IPS-NIHi11 (cell line): ENCODE results near the gene CBLL1.

Experiments used
- DNase-seq: peaks from one replicate; pipeline ENCODE4 v3.0.0; 2012; ENCODE audit warnings: mixed read lengths, low spot score

The CBLL1 gene, protein sequence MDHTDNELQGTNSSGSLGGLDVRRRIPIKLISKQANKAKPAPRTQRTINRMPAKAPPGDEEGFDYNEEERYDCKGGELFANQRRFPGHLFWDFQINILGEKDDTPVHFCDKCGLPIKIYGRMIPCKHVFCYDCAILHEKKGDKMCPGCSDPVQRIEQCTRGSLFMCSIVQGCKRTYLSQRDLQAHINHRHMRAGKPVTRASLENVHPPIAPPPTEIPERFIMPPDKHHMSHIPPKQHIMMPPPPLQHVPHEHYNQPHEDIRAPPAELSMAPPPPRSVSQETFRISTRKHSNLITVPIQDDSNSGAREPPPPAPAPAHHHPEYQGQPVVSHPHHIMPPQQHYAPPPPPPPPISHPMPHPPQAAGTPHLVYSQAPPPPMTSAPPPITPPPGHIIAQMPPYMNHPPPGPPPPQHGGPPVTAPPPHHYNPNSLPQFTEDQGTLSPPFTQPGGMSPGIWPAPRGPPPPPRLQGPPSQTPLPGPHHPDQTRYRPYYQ

DNA sequence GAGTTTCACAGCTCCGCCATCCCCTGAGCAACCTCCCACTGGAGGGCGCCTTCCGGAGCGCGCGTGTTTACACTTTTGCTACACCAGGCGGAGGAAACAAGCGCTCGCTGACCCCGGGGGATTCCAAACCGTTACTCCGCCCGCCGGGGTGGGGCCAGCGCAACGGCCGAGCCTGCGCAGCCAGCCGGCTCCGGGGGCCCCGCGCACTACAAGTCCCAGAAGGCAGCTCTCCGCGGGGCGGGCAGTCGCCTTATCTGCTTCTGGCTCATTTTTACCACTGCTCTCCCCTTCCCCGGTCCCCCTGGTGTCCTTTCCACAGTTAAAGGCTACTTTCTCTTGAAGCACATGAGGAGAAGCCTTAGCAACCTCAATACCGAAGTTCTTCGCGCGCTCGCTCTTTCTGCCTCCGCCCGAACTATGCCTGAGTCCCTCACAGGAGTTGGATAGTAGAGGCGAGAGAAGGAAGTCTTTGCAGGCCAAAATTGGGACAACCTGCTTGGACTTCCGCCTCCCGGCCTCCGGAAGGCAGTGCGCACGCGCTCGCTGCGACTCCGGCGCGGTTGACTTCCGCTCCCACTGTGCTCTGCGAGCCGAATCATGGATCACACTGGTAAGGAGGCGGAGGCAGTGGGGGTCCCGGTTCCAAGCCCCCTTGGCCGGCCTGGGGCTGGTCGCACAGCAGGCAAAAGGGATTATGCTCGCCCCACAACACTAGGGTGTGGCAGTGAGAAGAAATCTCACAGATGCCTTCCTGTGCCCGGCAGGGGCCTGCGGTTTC is at the start of gene CBLL1:
Gene CBLL1 (plus strand): TSS at position 576 of the 778 bp plus-strand sequence. CDS start 22 bp downstream, at position 598.
- DNase-seq: peak; percentile 91

DNA sequence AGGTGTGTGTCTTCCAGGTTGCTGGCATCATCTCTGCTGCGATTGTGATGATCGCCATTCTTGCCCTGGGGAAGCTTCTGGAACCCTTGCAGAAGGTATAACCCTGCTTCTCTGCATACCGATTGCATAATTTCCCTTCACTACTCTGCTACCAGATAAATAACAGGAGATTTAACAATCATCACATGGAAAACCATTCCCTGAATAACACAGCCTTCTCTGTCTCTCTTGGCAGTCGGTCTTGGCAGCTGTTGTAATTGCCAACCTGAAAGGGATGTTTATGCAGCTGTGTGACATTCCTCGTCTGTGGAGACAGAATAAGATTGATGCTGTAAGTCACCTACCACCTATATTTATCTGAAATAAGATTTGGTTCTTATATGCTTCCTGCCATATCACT is 49.6 kb upstream of the CBLL1 start:
- no peak for DNase-seq

DNA sequence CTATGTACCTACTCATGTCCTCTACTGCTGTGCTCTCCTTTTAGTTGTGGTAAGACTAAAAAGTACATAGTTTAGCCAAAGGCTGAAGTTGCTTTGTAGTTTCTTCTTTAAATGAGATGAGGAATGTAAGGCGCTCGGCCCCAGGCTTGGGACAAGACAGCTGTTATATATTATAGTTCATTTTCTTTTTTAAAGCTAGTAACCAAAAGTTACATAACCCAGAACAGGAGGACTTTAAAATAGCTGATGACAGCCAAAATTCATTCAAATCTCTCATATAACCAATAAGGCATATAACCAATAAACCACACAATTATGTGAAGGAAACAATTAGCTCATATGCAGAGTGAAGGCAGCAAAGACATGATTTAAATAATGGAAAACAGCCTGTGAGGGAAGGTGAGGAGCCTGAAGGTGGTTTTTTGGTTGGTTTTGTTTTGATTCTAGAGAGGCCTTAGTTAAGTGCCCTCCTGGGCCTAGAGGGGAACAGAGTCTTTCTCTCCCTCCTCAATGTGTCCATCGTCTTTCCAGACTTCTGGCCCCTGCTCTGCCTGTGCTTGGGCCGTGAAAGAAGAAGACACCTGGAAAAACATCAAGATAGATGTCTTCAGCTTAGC is 47.5 kb upstream of the CBLL1 start:
- no peak for DNase-seq

DNA sequence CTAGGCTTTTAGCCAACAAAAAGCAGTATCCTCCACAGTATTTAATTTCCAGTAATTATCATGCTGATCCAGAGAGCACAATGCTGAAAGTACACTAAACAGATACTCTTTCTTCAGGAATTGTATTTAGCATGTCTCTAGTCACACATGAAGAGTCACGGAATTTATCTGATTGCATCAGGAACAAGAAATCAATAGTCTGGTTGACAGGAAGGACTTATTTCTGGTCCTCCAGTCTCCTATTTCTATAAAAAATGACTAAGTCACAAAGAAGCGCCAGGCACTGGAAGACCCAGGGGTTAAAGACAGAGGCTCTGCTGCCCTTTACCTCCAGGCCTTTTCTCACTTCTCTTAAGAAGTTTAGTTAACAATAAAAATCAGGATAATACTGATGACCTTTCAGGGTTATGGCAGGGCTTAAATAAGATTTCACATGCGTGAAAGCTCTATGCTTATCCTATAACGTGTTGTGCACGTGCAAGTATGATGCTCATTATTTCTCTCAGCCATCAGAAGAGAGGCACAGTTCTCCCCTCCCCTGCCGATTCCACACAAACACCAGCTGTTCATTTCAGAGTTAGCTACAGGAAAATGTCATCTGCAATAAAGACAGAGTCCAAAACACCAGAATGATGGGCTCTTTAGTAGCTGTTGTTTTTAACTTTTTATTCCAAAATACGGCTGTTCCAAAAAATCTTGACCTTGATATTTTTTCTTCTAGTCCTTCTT is 46.5 kb upstream of the CBLL1 start:
- no peak for DNase-seq

DNA sequence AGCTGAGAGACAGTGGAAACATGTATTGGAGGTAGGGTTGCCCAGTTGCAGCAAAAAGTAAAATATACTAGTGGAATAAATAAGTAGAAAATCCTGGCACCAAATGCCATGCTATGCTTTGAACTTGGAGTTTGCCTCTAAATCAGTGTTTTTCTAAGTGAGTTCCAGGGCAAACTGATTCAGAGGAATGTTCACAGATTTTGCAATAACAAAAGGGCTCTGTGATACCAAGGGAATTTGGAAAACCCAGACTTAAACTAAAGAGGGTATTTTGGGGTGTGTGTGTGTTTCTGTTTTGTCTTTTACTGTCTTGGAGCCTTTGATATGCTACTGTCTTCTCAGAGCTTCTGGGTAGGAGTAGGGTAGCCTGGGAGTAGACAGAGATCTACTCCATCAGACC is 43.4 kb upstream of the CBLL1 start:
- DNase-seq: no peak

DNA sequence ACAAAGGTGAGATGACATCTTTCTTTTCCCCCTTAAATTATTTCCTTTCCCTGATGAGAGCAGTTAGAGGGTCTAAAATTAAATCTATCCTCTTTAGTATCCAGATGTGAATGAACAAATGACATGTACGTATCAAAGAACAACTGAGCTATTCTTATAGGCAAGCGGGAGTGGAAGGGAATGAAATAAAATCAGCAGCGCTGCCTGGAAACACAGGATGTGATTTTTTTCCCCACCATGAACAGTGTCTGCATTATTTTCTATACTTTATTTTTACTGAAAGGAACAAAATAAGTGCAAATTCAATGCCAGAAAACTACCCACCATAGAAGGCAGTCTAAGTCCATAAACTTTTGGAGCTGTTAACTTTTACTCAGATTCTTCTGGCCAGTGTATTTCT is 42.8 kb upstream of the CBLL1 start:
- no peak for DNase-seq

DNA sequence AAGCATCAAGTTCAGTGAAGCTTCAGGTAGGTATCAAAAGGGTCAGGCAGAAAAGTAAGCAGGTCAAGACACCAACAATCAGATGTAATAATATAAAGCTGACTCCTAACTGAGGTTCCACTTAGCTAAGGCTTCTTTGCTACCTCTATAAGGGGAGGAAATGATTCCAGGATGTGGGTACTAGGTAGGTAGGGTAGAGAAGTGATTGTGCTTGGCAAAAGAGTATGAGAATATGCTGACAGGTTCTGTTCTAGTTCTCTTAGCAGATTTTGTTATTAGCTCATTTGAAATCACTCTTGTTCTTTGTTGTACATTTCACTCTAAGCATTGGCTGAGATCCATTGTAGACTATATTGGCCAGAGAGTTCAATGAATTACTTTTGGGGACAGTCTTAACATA is 40.7 kb upstream of the CBLL1 start:
- DNase-seq: no peak

DNA sequence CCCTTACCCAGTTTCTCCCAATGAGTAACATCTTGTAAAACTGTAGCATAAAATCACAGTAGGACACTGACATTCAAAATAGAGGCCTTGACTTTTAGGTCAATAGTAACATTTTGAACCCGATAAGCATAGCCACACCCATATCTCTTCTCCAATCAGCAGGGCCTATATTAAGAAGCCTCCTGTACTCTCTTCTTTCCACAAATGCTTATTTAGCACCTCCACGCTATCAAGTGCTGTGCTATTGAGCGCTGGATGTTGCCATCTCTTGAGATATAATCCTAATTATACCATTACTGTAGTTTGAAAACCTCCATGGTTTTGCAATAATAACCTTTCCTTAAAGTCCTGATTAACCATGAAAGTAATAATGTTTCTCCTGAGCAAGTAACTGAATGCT is 40.1 kb upstream of the CBLL1 start:
- DNase-seq: no peak

DNA sequence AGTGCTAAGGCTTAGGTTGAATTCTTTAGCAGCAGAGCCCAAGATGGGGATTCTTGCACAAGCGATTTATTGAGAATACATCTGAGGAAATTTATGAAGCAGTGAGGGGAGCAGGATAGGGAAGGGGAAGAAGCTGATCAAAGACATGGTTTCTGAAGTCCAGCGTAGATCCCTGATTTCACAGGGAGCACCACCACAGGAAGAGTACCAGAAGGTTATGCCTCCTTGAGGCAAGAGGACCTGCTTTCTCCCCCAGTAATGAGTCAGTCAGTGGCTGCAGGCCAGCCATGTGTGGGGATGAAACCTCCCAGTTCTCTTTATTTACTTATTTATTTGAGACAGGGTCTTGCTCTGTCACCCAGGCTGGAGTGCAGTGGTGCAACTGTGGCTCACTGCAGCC is 35.0 kb upstream of the CBLL1 start:
- no peak for DNase-seq

DNA sequence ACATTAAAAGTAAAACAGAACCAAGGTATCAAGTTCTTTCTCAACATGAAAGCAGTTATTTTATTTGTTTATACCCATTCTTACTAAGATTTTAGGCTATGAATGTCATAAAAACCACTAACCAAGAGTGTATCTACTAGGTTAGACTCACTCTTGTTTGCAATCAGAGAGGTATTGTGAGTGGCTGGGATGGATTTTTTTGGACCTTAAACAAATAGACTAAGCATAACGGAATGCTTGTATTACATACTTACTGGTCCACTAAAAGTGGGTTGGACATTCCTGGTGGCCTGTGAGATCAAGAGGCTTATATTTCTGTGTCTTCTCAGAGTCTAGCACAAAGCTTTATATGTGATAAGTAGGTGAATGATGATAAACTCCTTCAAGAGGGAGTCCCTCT is 32.6 kb upstream of the CBLL1 start:
- no peak for DNase-seq

DNA sequence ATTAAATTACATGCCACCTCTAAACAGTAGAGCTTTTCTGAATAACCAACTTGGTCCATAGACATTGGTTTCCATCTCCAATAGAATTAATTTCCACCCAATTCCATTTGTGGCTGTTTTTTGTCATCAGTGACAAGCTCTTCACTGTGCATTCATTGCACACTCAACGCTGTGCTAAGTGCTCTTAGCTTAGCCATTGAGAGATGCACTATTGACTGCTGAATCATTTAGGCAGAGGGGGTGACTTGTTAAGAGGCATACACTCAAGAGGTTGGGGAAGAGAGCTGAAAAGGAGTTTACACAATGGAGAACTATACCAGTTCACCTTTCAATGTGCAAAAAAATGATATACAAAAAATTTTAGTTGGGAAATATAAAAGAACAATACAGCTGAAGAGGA is 31.9 kb upstream of the CBLL1 start:
- no peak for DNase-seq

DNA sequence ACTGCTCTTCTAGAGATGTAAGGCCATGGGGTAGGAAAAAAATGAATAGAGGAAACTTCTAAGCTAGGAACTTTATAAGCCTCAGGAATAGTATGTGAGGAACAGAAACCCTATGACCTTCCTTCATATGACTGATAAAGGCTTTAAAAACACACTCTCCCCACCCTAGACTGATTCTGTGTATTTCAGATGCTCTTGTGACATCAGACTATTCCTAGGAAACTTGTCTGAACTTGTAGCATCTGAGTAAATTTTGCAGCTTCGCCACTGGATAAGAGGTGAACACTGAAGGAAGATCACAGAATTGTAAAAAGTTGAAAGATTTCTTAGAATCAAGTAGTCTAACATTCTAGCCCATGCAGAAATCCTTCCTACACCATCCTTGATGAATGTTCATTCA is 31.0 kb upstream of the CBLL1 start:
- no peak for DNase-seq

DNA sequence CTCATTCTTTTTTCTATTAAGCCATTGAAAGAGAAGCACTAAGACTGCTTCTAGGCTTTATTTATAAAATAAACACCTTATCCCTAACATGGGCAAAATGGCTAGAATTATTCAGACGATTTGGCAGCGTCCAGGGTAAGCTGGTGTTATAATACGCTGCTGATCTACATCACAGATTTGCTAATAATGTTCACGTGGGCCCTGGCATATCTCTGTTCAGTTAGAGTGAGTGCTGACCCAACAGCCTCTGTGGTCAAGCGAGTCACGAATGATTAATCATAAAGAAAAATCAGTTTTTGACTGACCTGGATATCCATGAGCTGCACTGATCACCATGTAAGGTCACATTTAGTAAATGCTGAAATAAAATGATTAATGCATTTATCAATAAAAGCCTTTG is 28.4 kb upstream of the CBLL1 start:
- no peak for DNase-seq

DNA sequence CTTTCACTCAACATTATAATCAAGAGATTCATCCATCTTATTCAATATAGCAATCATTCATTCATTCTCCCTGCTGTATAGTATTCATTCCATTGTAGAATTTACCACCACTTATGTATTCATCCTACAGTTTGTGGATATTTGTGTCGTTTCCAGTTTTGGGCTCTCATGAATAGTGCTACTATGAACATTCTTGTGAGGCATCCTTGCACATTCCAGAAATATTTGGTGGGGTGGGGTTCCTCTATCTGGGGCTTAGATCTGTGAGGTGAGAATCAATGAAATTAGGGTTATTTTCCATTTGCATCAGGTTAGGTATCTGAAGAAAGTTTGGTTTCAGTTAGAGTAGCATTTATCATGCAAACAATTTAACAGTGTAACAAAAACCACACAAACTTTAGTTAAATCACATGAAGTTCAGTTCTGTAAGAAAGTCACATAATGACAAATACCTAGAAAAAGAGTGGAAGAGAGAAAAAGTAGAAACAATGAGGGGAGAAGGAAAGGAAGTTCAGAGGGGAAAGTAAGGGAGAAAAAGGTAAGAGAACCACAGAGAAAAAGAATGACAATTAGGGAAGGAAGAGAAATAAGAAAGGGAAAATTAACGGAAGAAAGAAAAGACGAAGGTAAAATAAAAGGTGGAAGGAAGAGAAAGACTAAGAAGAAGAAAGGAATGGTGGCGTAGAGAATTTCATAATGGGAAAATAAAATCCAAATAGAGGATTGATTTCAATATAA is 25.3 kb upstream of the CBLL1 start:
- DNase-seq: no peak

DNA sequence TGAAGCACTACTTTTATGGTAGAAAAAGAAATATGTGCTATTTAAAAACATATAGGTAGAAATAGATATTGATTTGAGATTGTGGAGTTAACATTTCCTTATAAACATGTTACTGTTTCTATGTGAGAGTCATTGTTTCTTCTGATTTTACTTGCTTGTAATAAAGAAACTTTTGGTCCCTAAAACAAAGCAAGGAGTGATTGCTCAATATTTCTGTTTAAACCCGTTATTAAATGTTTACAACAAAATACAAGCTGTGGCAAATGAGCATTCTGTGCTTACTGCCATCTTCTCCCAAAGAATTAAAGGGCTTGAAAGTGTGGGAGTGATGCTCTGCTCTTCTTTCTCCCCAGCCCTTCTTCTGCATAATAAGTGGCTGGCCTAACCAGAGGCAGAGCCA is 22.7 kb upstream of the CBLL1 start:
- no peak for DNase-seq

DNA sequence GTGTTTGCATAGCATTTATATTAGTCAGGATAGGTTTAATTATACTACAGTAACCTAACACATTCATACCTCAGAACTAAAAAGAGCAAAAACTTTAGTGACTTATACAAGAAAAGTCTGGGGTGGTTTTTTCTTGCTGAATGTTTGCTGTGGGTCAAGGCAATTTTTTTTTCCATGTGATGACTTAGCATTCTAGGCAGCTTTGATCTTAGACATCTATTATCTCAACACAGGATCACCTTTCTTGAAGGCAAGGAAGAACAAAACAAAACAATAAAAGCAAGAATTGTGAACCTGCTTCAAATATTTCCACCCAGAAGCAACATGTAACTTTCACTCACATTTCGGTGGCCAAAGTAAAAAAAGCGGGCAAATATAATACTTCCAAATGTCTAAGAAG is 20.7 kb upstream of the CBLL1 start:
- no peak for DNase-seq

DNA sequence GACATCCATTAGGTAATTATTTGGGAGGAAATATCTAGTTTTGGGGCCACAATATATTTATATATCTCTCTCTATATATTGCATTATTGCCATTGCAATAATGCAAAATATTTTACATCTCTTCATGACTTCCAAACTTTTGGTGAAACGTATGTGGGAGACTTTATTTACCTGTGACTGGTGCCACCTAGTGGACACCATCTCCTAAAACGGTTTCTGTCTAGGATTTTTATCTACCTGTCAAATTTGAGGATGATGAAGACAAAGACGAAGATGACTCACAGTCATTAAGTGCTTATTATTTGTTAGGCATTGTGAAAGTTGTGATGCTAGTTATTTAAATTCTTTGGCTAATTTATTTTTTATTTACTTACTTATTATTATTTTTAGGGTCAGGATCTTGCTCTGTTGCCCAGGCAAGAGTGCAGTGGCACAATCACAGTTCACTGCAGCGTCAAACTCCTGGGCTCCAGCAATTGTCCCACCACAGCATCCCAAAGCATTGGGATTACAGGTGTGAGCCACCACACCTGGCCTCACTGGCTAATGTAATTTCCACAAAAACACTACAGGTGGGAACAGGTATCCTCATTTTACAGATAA is 18.7 kb upstream of the CBLL1 start:
- DNase-seq: peak; percentile 58

DNA sequence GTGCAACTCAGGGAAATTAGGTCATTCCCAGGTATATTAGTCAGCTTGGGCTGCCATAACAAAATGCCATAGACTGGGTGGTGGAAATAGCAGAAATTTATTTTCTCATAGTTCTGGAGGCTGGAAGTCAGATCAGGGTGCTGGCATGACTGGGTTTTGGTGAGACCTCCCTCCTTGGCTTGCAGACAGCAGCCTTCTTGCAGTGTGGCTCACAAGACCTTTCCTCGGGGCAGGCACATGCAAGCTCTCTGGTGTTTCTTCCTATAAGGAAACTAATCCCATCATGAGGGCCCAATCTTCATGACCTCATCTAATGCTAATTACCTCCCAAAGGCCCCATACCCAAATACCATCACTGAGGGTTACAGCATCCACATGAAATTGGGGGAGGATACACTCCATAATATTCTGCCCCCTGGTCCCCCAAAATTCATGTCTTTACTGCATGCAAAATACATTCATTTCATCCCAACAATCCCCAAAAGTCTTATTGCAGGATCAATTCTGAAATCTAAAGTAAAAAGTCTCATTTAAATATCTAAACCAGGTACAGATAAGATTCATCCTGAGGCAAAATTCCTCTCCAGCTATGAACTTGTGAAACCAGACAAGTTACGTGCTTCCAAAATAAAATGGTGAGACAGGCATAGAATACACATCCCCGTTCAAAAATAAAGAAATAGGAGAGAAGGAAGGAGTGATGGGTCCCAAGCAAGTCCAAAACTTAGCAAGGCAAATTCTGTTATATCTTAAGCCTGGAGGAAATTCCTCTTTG is 17.4 kb upstream of the CBLL1 start:
- no peak for DNase-seq

DNA sequence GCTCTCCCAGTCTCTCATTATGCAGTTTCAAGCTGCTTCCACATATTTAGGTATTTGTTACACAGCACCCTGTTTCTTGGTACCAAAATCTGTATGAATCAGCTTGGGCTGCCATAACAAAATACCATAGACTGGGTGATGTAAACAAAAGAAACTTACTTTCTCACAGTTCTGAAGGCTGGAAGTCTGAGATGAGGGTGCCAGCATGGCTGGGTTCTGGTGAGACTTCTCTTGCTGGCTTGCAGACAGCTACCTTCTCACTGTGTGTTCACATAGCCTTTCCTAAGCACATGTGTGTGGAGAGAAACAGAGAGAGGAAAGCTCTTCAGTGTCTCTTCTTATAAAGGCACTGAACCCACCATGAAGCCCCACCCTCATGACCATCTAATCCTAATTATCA is 15.7 kb upstream of the CBLL1 start:
- DNase-seq: no peak
